ENCODE data around the gene NBPF3.

Gene NBPF3

DNA sequence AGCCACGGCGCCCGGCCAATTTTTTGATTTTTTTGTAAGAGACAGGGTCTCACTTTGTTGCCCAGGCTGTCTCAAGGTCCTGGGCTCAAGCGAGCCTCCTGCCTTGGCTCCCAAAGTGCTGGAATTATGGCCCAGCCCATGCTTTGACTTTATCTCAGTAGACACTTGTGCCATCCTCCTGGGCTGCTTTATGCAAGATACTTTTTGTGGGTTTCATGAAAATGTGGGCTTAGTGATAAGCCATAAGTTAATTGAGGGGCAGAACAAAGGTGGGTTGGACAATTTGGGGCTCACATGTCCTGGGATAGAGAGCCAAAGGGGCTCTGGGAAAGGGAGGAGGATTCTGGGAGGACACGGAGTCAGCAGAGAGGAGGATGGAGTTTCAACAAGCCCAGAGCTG is 91.3 kb downstream of the NBPF3 start:
- no peak for DNase-seq (ENCODE audit: low read depth)

DNA sequence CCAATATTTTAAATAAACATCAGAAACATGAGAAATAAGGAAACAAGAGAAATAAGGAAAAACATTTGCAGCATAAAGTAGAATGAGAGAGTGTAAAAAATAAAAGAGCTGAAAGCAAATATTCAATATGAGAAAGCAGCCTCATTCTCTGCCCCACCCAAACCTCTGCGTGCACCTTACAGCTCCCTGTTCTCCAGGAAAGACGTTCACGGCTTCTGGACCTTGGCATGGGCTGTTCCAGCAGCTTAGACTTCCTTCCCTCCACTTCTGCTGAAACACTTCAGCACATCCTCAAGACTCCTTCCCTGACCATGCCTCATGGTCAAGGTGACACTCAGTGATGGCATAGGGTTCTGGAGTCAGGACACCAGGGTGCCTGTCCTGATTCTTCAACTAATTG is 92.6 kb downstream of the NBPF3 start:
- no peak overlapping the region for H3K4me3 ChIP-seq (ENCODE audit: control insufficient read depth, low read depth, low read length)
- DNase-seq (ENCODE audit: low read depth): no peak
- TF ChIP-seq, protein P1, sequence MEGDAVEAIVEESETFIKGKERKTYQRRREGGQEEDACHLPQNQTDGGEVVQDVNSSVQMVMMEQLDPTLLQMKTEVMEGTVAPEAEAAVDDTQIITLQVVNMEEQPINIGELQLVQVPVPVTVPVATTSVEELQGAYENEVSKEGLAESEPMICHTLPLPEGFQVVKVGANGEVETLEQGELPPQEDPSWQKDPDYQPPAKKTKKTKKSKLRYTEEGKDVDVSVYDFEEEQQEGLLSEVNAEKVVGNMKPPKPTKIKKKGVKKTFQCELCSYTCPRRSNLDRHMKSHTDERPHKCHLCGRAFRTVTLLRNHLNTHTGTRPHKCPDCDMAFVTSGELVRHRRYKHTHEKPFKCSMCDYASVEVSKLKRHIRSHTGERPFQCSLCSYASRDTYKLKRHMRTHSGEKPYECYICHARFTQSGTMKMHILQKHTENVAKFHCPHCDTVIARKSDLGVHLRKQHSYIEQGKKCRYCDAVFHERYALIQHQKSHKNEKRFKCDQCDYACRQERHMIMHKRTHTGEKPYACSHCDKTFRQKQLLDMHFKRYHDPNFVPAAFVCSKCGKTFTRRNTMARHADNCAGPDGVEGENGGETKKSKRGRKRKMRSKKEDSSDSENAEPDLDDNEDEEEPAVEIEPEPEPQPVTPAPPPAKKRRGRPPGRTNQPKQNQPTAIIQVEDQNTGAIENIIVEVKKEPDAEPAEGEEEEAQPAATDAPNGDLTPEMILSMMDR (conservative IDR thresholded peaks at IDR 0.05; ENCODE audit: control insufficient read depth, insufficient read depth, low read depth, low read length): no peak

More for the DNA sequence above, 91.3 kb downstream of the NBPF3 start:
- H3K4me3 ChIP-seq (ENCODE audit: control insufficient read depth, low read depth, low read length): no peak overlapping the region
- TF ChIP-seq, protein P1 (conservative IDR thresholded peaks at IDR 0.05; ENCODE audit: control insufficient read depth, insufficient read depth, low read depth, low read length): no peak

DNA sequence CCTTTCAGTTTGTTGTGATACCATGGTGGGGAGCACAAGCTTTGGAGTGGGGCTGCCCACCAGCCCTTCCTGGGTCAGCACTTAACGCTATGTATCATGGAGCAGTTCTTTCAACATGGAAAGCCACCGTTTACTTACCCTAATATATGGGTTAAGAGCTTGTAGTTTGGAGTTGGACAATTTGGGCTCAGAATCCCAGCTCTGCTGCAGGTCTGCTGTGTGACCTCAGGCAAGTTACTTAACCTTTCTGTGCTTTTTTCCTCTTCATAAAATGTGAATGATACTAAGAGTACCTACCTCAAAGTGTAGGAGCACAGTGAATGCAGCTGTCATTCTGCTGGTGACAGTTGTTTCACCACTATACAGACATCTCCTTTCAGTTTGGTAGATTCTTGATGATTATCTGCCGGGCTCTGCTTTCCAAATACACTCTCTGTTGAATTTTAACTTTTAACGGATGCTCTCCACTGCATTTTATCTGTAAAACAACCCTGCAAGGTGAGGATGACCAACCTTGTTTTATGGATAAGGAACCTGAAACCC is 93.1 kb downstream of the NBPF3 start:
- TF ChIP-seq, protein P1 (conservative IDR thresholded peaks at IDR 0.05; ENCODE audit: control insufficient read depth, insufficient read depth, low read depth, low read length): no peak
- DNase-seq (ENCODE audit: low read depth): no peak
- no peak overlapping the region for H3K4me3 ChIP-seq (ENCODE audit: control insufficient read depth, low read depth, low read length)

DNA sequence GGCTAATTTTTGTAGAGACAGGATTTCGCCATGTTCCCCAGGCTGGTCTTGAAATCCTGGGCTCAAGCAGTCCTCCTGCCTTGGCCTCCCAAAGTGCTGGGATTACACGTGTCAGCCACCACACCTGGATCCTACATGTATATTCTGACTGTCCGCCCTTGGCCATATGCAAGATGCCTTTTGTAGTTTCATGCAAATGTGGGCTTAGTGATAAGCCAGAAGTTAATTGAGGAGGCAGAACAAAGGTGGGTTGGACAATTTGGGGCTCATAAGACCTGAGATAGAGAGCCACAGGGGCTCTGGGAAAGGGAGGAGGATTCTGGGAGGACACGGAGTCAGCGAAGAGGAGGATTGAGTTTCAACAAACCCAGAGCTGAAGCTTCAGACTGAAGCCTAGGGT is 94.2 kb downstream of the NBPF3 start:
- TF ChIP-seq, protein P1 (conservative IDR thresholded peaks at IDR 0.05; ENCODE audit: control insufficient read depth, insufficient read depth, low read depth, low read length): no peak
- DNase-seq (ENCODE audit: low read depth): no peak
- no peak overlapping the region for H3K4me3 ChIP-seq (ENCODE audit: control insufficient read depth, low read depth, low read length)
